ENCODE data around the gene NAA50. TPM values are rescaled to one million over a fixed set of nuclear protein-coding genes. Genes with fewer than 3 reads are reported as not detected.

NAA50 gene
- total and polyA plus RNA-seq, 2 of the 13 experiments (the other 11 are each of a cell fraction or from before 2014, with no cell fraction given), result 30.2 to 233 TPM

GRCh38 chr3:113745756-113746547 lies at the start of gene NAA50 (continued):
- TF ChIP-seq, protein P1, sequence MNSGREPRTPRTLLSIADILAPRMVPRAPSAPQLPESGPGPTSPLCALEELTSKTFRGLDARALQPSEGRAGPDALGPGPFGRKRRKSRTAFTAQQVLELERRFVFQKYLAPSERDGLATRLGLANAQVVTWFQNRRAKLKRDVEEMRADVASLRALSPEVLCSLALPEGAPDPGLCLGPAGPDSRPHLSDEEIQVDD (CRISPR knock-in tag; IDR thresholded peaks at IDR 0.05; ENCODE audit: borderline replicate concordance), result no peak
- TF ChIP-seq ZC3H13 (CRISPR knock-in tag; IDR thresholded peaks at IDR 0.05) (no peak), TAF15 (IDR thresholded peaks at IDR 0.05; ENCODE audit: low read depth, low read length, poor library complexity, severe bottlenecking) (no peak), TFDP2 (CRISPR knock-in tag; IDR thresholded peaks at IDR 0.05) (peak; percentile 81), IRX3 (CRISPR knock-in tag; IDR thresholded peaks at IDR 0.05; ENCODE audit: borderline replicate concordance, low read depth) (no peak), FIP1L1 (IDR thresholded peaks at IDR 0.05; ENCODE audit: borderline replicate concordance, insufficient read depth, low read depth, low read length) (0 out of 2 replicates have a peak, but pooled peaks have one; percentile 41), ZSCAN30 (CRISPR knock-in tag; IDR thresholded peaks at IDR 0.05) (no peak), AGO1 (IDR thresholded peaks at IDR 0.05; ENCODE audit: low read depth, low read length, poor library complexity, severe bottlenecking) (peak; percentile 29), TRIM24 (CRISPR knock-in tag; IDR thresholded peaks at IDR 0.05) (no peak), POLR2A (IDR thresholded peaks at IDR 0.05; ENCODE audit: insufficient read depth in 1 of 2, low read depth in 2 of 2, low read length in 2 of 2) (peak; percentile 93 to 95), FOXO4 (CRISPR knock-in tag; conservative IDR thresholded peaks at IDR 0.05) (0 out of 2 replicates have a peak, but pooled peaks have one; percentile 48), ZNF382 (CRISPR knock-in tag; IDR thresholded peaks at IDR 0.05; ENCODE audit: borderline replicate concordance) (no peak), POLR2AphosphoS2 (IDR thresholded peaks at IDR 0.05; ENCODE audit: low read depth, low read length) (no peak), PCBP1 (IDR thresholded peaks at IDR 0.05; ENCODE audit: borderline replicate concordance, low read depth, low read length) (no peak; the same call in 1 of the 2 replicates), ZFP90 (CRISPR knock-in tag; IDR thresholded peaks at IDR 0.05; ENCODE audit: borderline replicate concordance) (no peak; the same call in 1 of the 2 replicates), NFE2L1 (CRISPR knock-in tag; IDR thresholded peaks at IDR 0.05; ENCODE audit: borderline replicate concordance) (no peak)
- TF ChIP-seq, protein P2, sequence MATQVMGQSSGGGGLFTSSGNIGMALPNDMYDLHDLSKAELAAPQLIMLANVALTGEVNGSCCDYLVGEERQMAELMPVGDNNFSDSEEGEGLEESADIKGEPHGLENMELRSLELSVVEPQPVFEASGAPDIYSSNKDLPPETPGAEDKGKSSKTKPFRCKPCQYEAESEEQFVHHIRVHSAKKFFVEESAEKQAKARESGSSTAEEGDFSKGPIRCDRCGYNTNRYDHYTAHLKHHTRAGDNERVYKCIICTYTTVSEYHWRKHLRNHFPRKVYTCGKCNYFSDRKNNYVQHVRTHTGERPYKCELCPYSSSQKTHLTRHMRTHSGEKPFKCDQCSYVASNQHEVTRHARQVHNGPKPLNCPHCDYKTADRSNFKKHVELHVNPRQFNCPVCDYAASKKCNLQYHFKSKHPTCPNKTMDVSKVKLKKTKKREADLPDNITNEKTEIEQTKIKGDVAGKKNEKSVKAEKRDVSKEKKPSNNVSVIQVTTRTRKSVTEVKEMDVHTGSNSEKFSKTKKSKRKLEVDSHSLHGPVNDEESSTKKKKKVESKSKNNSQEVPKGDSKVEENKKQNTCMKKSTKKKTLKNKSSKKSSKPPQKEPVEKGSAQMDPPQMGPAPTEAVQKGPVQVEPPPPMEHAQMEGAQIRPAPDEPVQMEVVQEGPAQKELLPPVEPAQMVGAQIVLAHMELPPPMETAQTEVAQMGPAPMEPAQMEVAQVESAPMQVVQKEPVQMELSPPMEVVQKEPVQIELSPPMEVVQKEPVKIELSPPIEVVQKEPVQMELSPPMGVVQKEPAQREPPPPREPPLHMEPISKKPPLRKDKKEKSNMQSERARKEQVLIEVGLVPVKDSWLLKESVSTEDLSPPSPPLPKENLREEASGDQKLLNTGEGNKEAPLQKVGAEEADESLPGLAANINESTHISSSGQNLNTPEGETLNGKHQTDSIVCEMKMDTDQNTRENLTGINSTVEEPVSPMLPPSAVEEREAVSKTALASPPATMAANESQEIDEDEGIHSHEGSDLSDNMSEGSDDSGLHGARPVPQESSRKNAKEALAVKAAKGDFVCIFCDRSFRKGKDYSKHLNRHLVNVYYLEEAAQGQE (IDR thresholded peaks at IDR 0.05; ENCODE audit: borderline replicate concordance in 1 of 2, low read depth in 1 of 2, low read length in 2 of 2), result peak in 1 of 2 experiments; percentile 21; a peak in 1 of 4 replicates

All from HepG2 (cell line).